H1 (cell line): Measurements from ENCODE around the gene FCRLA.
"Not testable (repeated sequence)": the region's sequence is repeated elsewhere in the genome, so short reads cannot be mapped to it uniquely, and the experiment has no call there.

Experiments used
- ATF2 ChIP-seq: IDR thresholded peaks from 2 replicates; pipeline ENCODE4 v1.6.1; 2012; ENCODE audit warnings: low read length, inconsistent platforms
- CTCF ChIP-seq, 3 experiments: IDR thresholded peaks; 1 replicate in 2 of 3; 2 replicates in 1 of 3; pipeline versions ENCODE4 v1.5.1 to v1.6.1; 2011; ENCODE audit warnings: low read length in 3 of 3, mild to moderate bottlenecking in 3 of 3, inconsistent platforms in 2 of 3, low read depth in 1 of 3, moderate library complexity in 1 of 3; ENCODE audit not compliant: insufficient read depth in 1 of 3; ENCODE audit errors: control extremely low read depth in 1 of 3
- EZH2 ChIP-seq: fragments of 200-600 bp; sonication (generic); IDR thresholded peaks from 2 replicates; pipeline ENCODE4 v1.7.1; 2012; ENCODE audit warnings: low read depth, mild to moderate bottlenecking, moderate library complexity, low read length, inconsistent platforms; ENCODE audit not compliant: severe bottlenecking
- MAFK ChIP-seq: IDR thresholded peaks from 2 replicates; pipeline ENCODE4 v1.6.1; 2012; ENCODE audit warnings: low read depth, mild to moderate bottlenecking, improper control_type of control experiment, low read length
- POLR2A ChIP-seq, 2 experiments: IDR thresholded peaks; 1 replicate in 1 of 2; 2 replicates in 1 of 2; pipeline ENCODE4 v1.6.1; 2011; ENCODE audit warnings: low read depth in 2 of 2, low read length in 2 of 2, mild to moderate bottlenecking in 2 of 2; ENCODE audit errors: control extremely low read depth in 1 of 2
- ZNF274 ChIP-seq: IDR thresholded peaks from 2 replicates; pipeline ENCODE4 v1.7.0; 2012; ENCODE audit warnings: low read length, borderline replicate concordance; ENCODE audit errors: extremely low read depth

- TF ChIP-seq EZH2; CTCF (IDR thresholded peaks at IDR 0.05; ENCODE audit: control extremely low read depth in 1 of 3, insufficient read depth in 1 of 3, low read depth in 1 of 3, low read length in 3 of 3); POLR2A (IDR thresholded peaks at IDR 0.05; ENCODE audit: control extremely low read depth in 1 of 2, low read depth in 2 of 2, low read length in 2 of 2); ATF2; MAFK; ZNF274: not testable (repeated sequence)
These were observed 13.9 kb upstream of the FCRLA start for GRCh38 chr1:161693020-161693712.
